ENCODE data around the gene KDF1. TPM values are rescaled to one million over a fixed set of nuclear protein-coding genes. Genes with fewer than 3 reads are reported as not detected.
"Not testable (repeated sequence)": the region's sequence is repeated elsewhere in the genome, so short reads cannot be mapped to it uniquely, and the experiment has no call there.

Gene KDF1
- total and polyA plus RNA-seq, 2 experiments from 2014 or later, result 13.6 to 21.1 TPM

GRCh38 chr1:26949926-26950319, 10.3 kb downstream of the KDF1 start:
- H3F3A ChIP-seq (replicated peaks; ENCODE audit: low read depth), result peaks cover 17% of the 10 kb centered on the region
- H3K4me1 ChIP-seq (ENCODE audit: insufficient read depth), result no peaks in the 10 kb centered on the region
- TF ChIP-seq EZH2 (IDR thresholded peaks at IDR 0.05; ENCODE audit: low read depth, unreplicated experiment) (no peak), CREB1 (CRISPR knock-in tag; IDR thresholded peaks at IDR 0.05; ENCODE audit: low read depth) (no peak), POLR2AphosphoS5 (IDR thresholded peaks at IDR 0.05; ENCODE audit: low read depth) (0 out of 2 replicates have a peak, but pooled peaks have one; percentile 12)
- H3K9me2 ChIP-seq (ENCODE audit: insufficient read depth), result no peaks in the 10 kb centered on the region
- H3K36me3 ChIP-seq (ENCODE audit: insufficient read depth), result peaks cover 10% of the 10 kb centered on the region; the same call in 1 of the 2 replicates
- H2AFZ ChIP-seq, result no peak overlapping the region
- no peaks in the 10 kb centered on the region for H3K79me2 ChIP-seq (replicated peaks; ENCODE audit: insufficient read depth)
- H3K27me3 ChIP-seq (ENCODE audit: insufficient read depth), result no peaks in the 10 kb centered on the region
- no peak overlapping the region for H3K4me2 ChIP-seq
- Mint-ChIP-seq H3K36me3 (ENCODE audit: low read depth) (peaks cover 50% of the 10 kb centered on the region), H3K27ac (no peak overlapping the region), H3K27me3 (ENCODE audit: insufficient read depth, low read depth, poor library complexity) (peaks cover 10% of the 10 kb centered on the region), H3K4me3 (no peak overlapping the region), H3K9me3 (no peaks in the 10 kb centered on the region), H3K4me1 (no peaks in the 10 kb centered on the region)
- H4K20me1 ChIP-seq (replicated peaks; ENCODE audit: insufficient read depth), result peaks cover 5% of the 10 kb centered on the region; the same call in 1 of the 2 replicates
- ATAC-seq (no peak), DNase-seq (ENCODE audit: low spot score) (no peak)
- no peak overlapping the region for H3K27ac ChIP-seq (ENCODE audit: low read depth)
- no peak overlapping the region for H3K4me3 ChIP-seq

- Histone ChIP-seq H3K79me2 (replicated peaks; ENCODE audit: insufficient read depth) (no peaks in the 10 kb centered on the region), H3K36me3 (ENCODE audit: insufficient read depth) (peaks cover 10% of the 10 kb centered on the region), H3K27ac (ENCODE audit: low read depth) (peak overlapping the region; percentile 59; the same call in 1 of the 2 replicates), H3K27me3 (ENCODE audit: insufficient read depth) (no peaks in the 10 kb centered on the region), H3K9me2 (ENCODE audit: insufficient read depth) (no peaks in the 10 kb centered on the region), H4K20me1 (replicated peaks; ENCODE audit: insufficient read depth) (peaks cover 5% of the 10 kb centered on the region; the same call in 1 of the 2 replicates), H3K4me3 (no peak overlapping the region), H3K4me2 (no peak overlapping the region), H3K4me1 (ENCODE audit: insufficient read depth) (no peaks in the 10 kb centered on the region), H2AFZ (no peak overlapping the region), H3F3A (replicated peaks; ENCODE audit: low read depth) (peaks cover 18% of the 10 kb centered on the region)
- ATAC-seq (no peak), DNase-seq (ENCODE audit: low spot score) (no peak)
- Mint-ChIP-seq H3K36me3 (ENCODE audit: low read depth) (peaks cover 56% of the 10 kb centered on the region), H3K4me1 (no peaks in the 10 kb centered on the region), H3K27ac (peak overlapping the region; percentile 10; the same call in 1 of the 2 replicates), H3K27me3 (ENCODE audit: insufficient read depth, low read depth, poor library complexity) (peaks cover 10% of the 10 kb centered on the region), H3K9me3 (no peaks in the 10 kb centered on the region), H3K4me3 (no peak overlapping the region)
- TF ChIP-seq EZH2 (IDR thresholded peaks at IDR 0.05; ENCODE audit: low read depth, unreplicated experiment), result no peak
- TF ChIP-seq POLR2AphosphoS5 (IDR thresholded peaks at IDR 0.05; ENCODE audit: low read depth), result 0 out of 2 replicates have a peak, but pooled peaks have one; percentile 15
- no peak for TF ChIP-seq EZH2phosphoT487 (IDR thresholded peaks at IDR 0.05; ENCODE audit: unreplicated experiment)
- TF ChIP-seq ZNF462 (CRISPR knock-in tag; IDR thresholded peaks at IDR 0.05), result no peak
- no peak for TF ChIP-seq CTCF (conservative IDR thresholded peaks at IDR 0.05; ENCODE audit: low read depth in 2 of 2)
These were observed 10.9 kb downstream of the KDF1 start for GRCh38 chr1:26949266-26949925.

GRCh38 chr1:26948725-26949057, 11.6 kb downstream of the KDF1 start:
- not testable (repeated sequence) for H3K9me3 Mint-ChIP-seq; ATAC-seq; H3K4me2 ChIP-seq; H4K20me1 ChIP-seq (replicated peaks; ENCODE audit: insufficient read depth); DNase-seq (ENCODE audit: low spot score); H3K4me1 ChIP-seq (ENCODE audit: insufficient read depth); H3K79me2 ChIP-seq (replicated peaks; ENCODE audit: insufficient read depth); H3K27me3 ChIP-seq (ENCODE audit: insufficient read depth); H2AFZ ChIP-seq; H3K9me2 ChIP-seq (ENCODE audit: insufficient read depth); H3K27ac Mint-ChIP-seq; H3K4me3 Mint-ChIP-seq; H3K4me3 ChIP-seq; H3K4me1 Mint-ChIP-seq
- peaks cover 11% of the 10 kb centered on the region for H3K36me3 ChIP-seq (ENCODE audit: insufficient read depth)
- 0 out of 2 replicates have a peak overlapping the region, but pooled peaks have one; percentile 32 for H3K27ac ChIP-seq (ENCODE audit: low read depth)
- H3K27me3 Mint-ChIP-seq (ENCODE audit: insufficient read depth, low read depth, poor library complexity), result peaks cover 10% of the 10 kb centered on the region
- peaks cover 58% of the 10 kb centered on the region for H3K36me3 Mint-ChIP-seq (ENCODE audit: low read depth)
- H3F3A ChIP-seq (replicated peaks; ENCODE audit: low read depth), result peaks cover 21% of the 10 kb centered on the region
